ENCODE results near the gene KIAA1217. TPM values are rescaled to one million over a fixed set of nuclear protein-coding genes. Genes with fewer than 3 reads are reported as not detected.

Gene KIAA1217
- polyA plus RNA-seq, 1 of the 3 experiments (the other 2 are of a cell fraction), result 7.2 TPM

GRCh38 chr10:24463611-24464426 is 254.9 kb downstream of the KIAA1217 start (continued):
- TF ChIP-seq REST (IDR thresholded peaks at IDR 0.05; ENCODE audit: low read depth, low read length) (0 out of 2 replicates have a peak, but pooled peaks have one; percentile 48), JUND (IDR thresholded peaks at IDR 0.05) (peak; percentile 75), CTCF (IDR thresholded peaks at IDR 0.05) (no peak), CHD2 (IDR thresholded peaks at IDR 0.05; ENCODE audit: low read length, partially characterized antibody) (no peak), GABPA (IDR thresholded peaks at IDR 0.05; ENCODE audit: low read depth) (peak; percentile 7; the same call in 1 of the 2 replicates), FOSL2 (IDR thresholded peaks at IDR 0.05; ENCODE audit: borderline replicate concordance, low read depth) (peak; percentile 74; the same call in 1 of the 2 replicates)

- Histone ChIP-seq H3K9ac (peak overlapping the region; percentile 8; the same call in 1 of the 2 replicates), H3K79me2 (ENCODE audit: insufficient read depth) (peaks cover 16% of the 10 kb centered on the region; the same call in 1 of the 2 replicates), H3K9me2 (no peaks in the 10 kb centered on the region), H3F3A (replicated peaks; ENCODE audit: insufficient read depth) (peaks cover 23% of the 10 kb centered on the region), H3K4me1 (ENCODE audit: control insufficient read depth in 1 of 2, insufficient read depth in 2 of 2, low read depth in 1 of 2, low read length in 1 of 2) (peaks cover 28 to 40% of the 10 kb centered on the region in 2 experiments), H3K4me2 (peak overlapping the region; percentile 61; the same call in 1 of the 2 replicates), H2AFZ (ENCODE audit: low read depth) (no peak overlapping the region), H3K4me3 (ENCODE audit: low read depth in 2 of 2, low read length in 1 of 2) (no peak overlapping the region), H4K20me1 (ENCODE audit: insufficient read depth) (no peaks in the 10 kb centered on the region), H3K27me3 (ENCODE audit: insufficient read depth) (no peaks in the 10 kb centered on the region), H3K27ac (ENCODE audit: low read depth in 2 of 2, low read length in 1 of 2) (peak overlapping the region; percentile 64 to 96), H3K9me3 (no peaks in the 10 kb centered on the region), H3K36me3 (replicated peaks in 1 of 2; ENCODE audit: control insufficient read depth in 1 of 2, insufficient read depth in 2 of 2, low read length in 1 of 2) (no peaks in the 10 kb centered on the region)
- WGBS (ENCODE audit: low lambda C conversion rate), result 82% methylated on average over 14 of the region's 14 CpGs
- no peak for DNase-seq
- CTCF ChIA-PET, result interaction anchor here (1.5 kb wide), 1 partner anchor 37 kb away, joined by 4 read pairs; no protein-coding TSS in a partner anchor
- POLR2A ChIA-PET, result interaction anchor here (0.7 kb wide), 1 partner anchor 11 kb away, joined by 3 read pairs; no protein-coding TSS in a partner anchor
- TF ChIP-seq IRF3 (IDR thresholded peaks at IDR 0.05; ENCODE audit: low read depth, low read length) (no peak), TAF1 (IDR thresholded peaks at IDR 0.05; ENCODE audit: borderline replicate concordance, low read depth, low read length) (no peak), FOSL2 (IDR thresholded peaks at IDR 0.05; ENCODE audit: borderline replicate concordance, low read depth) (no peak), RXRA (IDR thresholded peaks at IDR 0.05; ENCODE audit: borderline replicate concordance, low read depth) (no peak), SIN3A (IDR thresholded peaks at IDR 0.05; ENCODE audit: borderline replicate concordance, low read depth, low read length) (no peak), NRF1 (IDR thresholded peaks at IDR 0.05; ENCODE audit: low read depth, low read length) (no peak), ELF1 (IDR thresholded peaks at IDR 0.05) (no peak), EP300 (IDR thresholded peaks at IDR 0.05; ENCODE audit: borderline replicate concordance in 1 of 2, low read depth in 1 of 2, low read length in 1 of 2) (peak in 1 of 2 experiments; percentile 48; a peak in 1 of 4 replicates), CTCF (IDR thresholded peaks at IDR 0.05) (no peak), RAD21 (IDR thresholded peaks at IDR 0.05; ENCODE audit: low read length) (no peak), USF2 (IDR thresholded peaks at IDR 0.05; ENCODE audit: borderline replicate concordance, low read depth, low read length) (no peak), NFIC (IDR thresholded peaks at IDR 0.05; ENCODE audit: borderline replicate concordance) (no peak), POLR2AphosphoS5 (IDR thresholded peaks at IDR 0.05; ENCODE audit: low read depth, low read length) (peak; percentile 37; the same call in 1 of the 2 replicates), JUND (IDR thresholded peaks at IDR 0.05) (0 out of 2 replicates have a peak, but pooled peaks have one; percentile 9)
These were observed 256.4 kb downstream of the KIAA1217 start for GRCh38 chr10:24465124-24465874.
